SU-DHL-6 (cell line): ENCODE measurements around the gene COL18A1.

Experiments
- CTCF ChIP-seq: fragments of 200-600 bp; sonication (generic); IDR thresholded peaks from one replicate; pipeline ENCODE4 v1.5.1; 2017; ENCODE audit warnings: antibody characterized with exemption, mild to moderate bottlenecking, low read length, moderate library complexity; ENCODE audit not compliant: insufficient read depth, poor library complexity, severe bottlenecking
- EZH2phosphoT487 ChIP-seq: fragments of 200-600 bp; sonication (generic), shearing (Covaris generic); conservative IDR thresholded peaks from 2 replicates; pipeline ENCODE4 v1.6.1; 2018; ENCODE audit warnings: mild to moderate bottlenecking, antibody characterized with exemption, low read length, moderate library complexity, mixed read lengths

- TF ChIP-seq EZH2phosphoT487 (no peak), CTCF (no peak)
Measured at GRCh38 chr21:45445369-45445768, 40.4 kb downstream of the COL18A1 start.
